H1 (cell line): ENCODE measurements around the gene ATXN7.

Experiments
- CHD2 ChIP-seq: IDR thresholded peaks from 2 replicates; pipeline ENCODE4 v1.6.1; 2012; ENCODE audit warnings: low read length, improper control_type of control experiment
- HDAC6 ChIP-seq: IDR thresholded peaks from one replicate; pipeline ENCODE4 v1.7.1; 2012; ENCODE audit warnings: low read depth, mild to moderate bottlenecking, inconsistent platforms, low read length, moderate library complexity
- JUND ChIP-seq: IDR thresholded peaks from 2 replicates; pipeline ENCODE4 v1.6.1; 2011; ENCODE audit warnings: mild to moderate bottlenecking, improper control_type of control experiment, low read length
- POLR2AphosphoS5 ChIP-seq: IDR thresholded peaks from 2 replicates; pipeline ENCODE4 v1.6.1; 2011; ENCODE audit warnings: low read depth, low read length
- TAF1 ChIP-seq: IDR thresholded peaks from 2 replicates; pipeline ENCODE4 v1.6.1; 2011; ENCODE audit warnings: mild to moderate bottlenecking, low read depth, low read length
- ZNF274 ChIP-seq: IDR thresholded peaks from 2 replicates; pipeline ENCODE4 v1.7.0; 2012; ENCODE audit warnings: low read length, borderline replicate concordance; ENCODE audit errors: extremely low read depth
- TF ChIP-seq, protein P1 (sequence below): IDR thresholded peaks from 2 replicates; pipeline ENCODE4 v1.6.1; 2012; ENCODE audit warnings: inconsistent platforms
- TF ChIP-seq, protein P2 (sequence below), 3 experiments: IDR thresholded peaks; 1 replicate in 2 of 3; 2 replicates in 1 of 3; pipeline versions ENCODE4 v1.5.1 to v1.6.1; 2011; ENCODE audit warnings: low read length in 3 of 3, mild to moderate bottlenecking in 3 of 3, inconsistent platforms in 2 of 3, low read depth in 1 of 3, moderate library complexity in 1 of 3; ENCODE audit not compliant: insufficient read depth in 1 of 3; ENCODE audit errors: control extremely low read depth in 1 of 3

DNA sequence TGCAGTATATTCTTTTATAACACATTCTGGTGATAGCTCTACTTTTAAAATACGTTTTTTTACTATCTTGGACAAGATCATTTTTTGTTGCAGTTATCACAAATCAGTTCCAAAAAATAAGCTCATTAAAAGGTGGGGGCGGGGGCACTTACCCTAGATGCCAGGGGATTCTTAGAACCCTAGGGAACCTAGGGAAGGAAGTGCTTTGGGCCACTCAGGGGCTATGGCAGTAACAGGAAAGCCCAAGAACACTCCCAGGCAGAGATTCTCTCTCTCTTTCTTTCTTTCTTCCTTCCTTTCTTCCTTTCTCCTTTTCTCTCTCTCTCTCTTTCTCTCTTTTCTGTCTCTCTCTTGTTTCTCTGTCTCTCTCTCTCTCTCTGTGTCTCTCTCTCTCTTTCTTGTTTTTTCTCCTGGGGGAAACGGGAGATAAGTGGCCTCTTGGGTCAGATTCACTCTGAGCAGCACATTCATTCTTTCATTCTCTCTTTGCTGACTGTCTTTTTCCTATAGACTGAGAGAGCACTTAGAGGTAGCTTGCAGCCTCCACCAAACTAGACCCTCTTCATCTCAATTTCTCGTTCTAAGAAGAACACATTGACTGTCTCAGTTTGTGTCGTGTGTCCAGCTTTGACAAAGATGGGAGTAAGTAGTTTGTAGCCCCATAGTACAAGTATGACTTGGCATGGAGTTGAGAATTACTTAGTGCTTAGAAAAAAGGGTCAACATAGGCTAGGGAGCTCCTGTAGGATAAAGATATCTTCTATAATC, 31.9 kb downstream of the ATXN7 start:
- TF ChIP-seq TAF1: no peak
- TF ChIP-seq CHD2: no peak
- TF ChIP-seq POLR2AphosphoS5: no peak
- TF ChIP-seq ZNF274: no peak
- no peak for TF ChIP-seq HDAC6
- TF ChIP-seq, protein P1, sequence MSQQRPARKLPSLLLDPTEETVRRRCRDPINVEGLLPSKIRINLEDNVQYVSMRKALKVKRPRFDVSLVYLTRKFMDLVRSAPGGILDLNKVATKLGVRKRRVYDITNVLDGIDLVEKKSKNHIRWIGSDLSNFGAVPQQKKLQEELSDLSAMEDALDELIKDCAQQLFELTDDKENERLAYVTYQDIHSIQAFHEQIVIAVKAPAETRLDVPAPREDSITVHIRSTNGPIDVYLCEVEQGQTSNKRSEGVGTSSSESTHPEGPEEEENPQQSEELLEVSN: no peak
- TF ChIP-seq, protein P2, sequence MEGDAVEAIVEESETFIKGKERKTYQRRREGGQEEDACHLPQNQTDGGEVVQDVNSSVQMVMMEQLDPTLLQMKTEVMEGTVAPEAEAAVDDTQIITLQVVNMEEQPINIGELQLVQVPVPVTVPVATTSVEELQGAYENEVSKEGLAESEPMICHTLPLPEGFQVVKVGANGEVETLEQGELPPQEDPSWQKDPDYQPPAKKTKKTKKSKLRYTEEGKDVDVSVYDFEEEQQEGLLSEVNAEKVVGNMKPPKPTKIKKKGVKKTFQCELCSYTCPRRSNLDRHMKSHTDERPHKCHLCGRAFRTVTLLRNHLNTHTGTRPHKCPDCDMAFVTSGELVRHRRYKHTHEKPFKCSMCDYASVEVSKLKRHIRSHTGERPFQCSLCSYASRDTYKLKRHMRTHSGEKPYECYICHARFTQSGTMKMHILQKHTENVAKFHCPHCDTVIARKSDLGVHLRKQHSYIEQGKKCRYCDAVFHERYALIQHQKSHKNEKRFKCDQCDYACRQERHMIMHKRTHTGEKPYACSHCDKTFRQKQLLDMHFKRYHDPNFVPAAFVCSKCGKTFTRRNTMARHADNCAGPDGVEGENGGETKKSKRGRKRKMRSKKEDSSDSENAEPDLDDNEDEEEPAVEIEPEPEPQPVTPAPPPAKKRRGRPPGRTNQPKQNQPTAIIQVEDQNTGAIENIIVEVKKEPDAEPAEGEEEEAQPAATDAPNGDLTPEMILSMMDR (IDR thresholded peaks at IDR 0.05; ENCODE audit: control extremely low read depth in 1 of 3, insufficient read depth in 1 of 3, low read depth in 1 of 3, low read length in 3 of 3): no peak
- no peak for TF ChIP-seq JUND
